ENCODE results near the gene SPTBN5. TPM values are rescaled to one million over a fixed set of nuclear protein-coding genes. Genes with fewer than 3 reads are reported as not detected.

The SPTBN5 gene
- total RNA-seq, 5 donors from 2014 or later (not counting 1 experiment from before 2014, with no cell fraction given) = 1.0 to 4.0 (median 2.2) TPM

GRCh38 chr15:41908736-41909461 is 15.0 kb upstream of the SPTBN5 start:
- Mint-ChIP-seq H3K27me3 (no peaks in the 10 kb centered on the region), H3K36me3 (peaks cover 40% of the 10 kb centered on the region), H3K4me3 (no peak overlapping the region), H3K9me3 (no peaks in the 10 kb centered on the region), H3K4me1 (peaks cover 7 to 14% (median 10%) of the 10 kb centered on the region in 3 donors), H3K27ac (no peak overlapping the region)
- ATAC-seq (replicated peaks in 1 of 4) (no peak), DNase-seq (no peak)
- Histone ChIP-seq H3K36me3 (ENCODE audit: control insufficient read depth in 2 of 2, extremely low read depth in 1 of 2, insufficient read depth in 1 of 2, low read length in 1 of 2) (peaks cover 5 to 45% of the 10 kb centered on the region in 2 donors), H3K9me3 (no peaks in the 10 kb centered on the region), H3K27ac (ENCODE audit: low read length) (no peak overlapping the region), H3K4me1 (ENCODE audit: control insufficient read depth in 1 of 2, extremely low read depth in 1 of 2, insufficient read depth in 2 of 2, low read length in 2 of 2) (peaks cover 0 to 9% of the 10 kb centered on the region in 2 experiments), H3K4me3 (ENCODE audit: control insufficient read depth in 1 of 2, extremely low read depth in 1 of 2, low read length in 1 of 2) (no peak overlapping the region), H3K27me3 (replicated peaks in 1 of 2; ENCODE audit: control insufficient read depth in 2 of 2, extremely low read depth in 1 of 2, insufficient read depth in 2 of 2, low read length in 1 of 2) (no peaks in the 10 kb centered on the region)
- 96% methylated on average over 17 of the region's 17 CpGs for WGBS (ENCODE audit: insufficient coverage)
- POLR2A ChIA-PET = no interaction called here
- CTCF ChIA-PET = interaction anchor here in 1 of 2 donors (0.9 to 1.1 kb wide), 3 partner anchors 135 to 140 kb away, joined by 3 to 10 read pairs (median 5); partner anchors contain the start of gene MAPKBP1

GRCh38 chr15:41907141-41907540 is 13.3 kb upstream of the SPTBN5 start:
- DNase-seq (no peak), ATAC-seq (replicated peaks in 1 of 4) (no peak)
- Mint-ChIP-seq H3K27ac (peak overlapping the region; percentile 3 to 39), H3K27me3 (no peaks in the 10 kb centered on the region), H3K36me3 (peaks cover 37% of the 10 kb centered on the region), H3K4me3 (no peak overlapping the region), H3K4me1 (peaks cover 7 to 10% (median 9%) of the 10 kb centered on the region in 3 donors), H3K9me3 (no peaks in the 10 kb centered on the region)
- Histone ChIP-seq H3K4me1 (ENCODE audit: control insufficient read depth in 1 of 2, extremely low read depth in 1 of 2, insufficient read depth in 2 of 2, low read length in 2 of 2) (peaks cover 0 to 10% of the 10 kb centered on the region in 2 experiments), H3K4me3 (ENCODE audit: control insufficient read depth in 1 of 2, extremely low read depth in 1 of 2, low read length in 1 of 2) (no peak overlapping the region), H3K27me3 (replicated peaks in 1 of 2; ENCODE audit: control insufficient read depth in 2 of 2, extremely low read depth in 1 of 2, insufficient read depth in 2 of 2, low read length in 1 of 2) (no peaks in the 10 kb centered on the region), H3K9me3 (no peaks in the 10 kb centered on the region), H3K36me3 (ENCODE audit: control insufficient read depth in 2 of 2, extremely low read depth in 1 of 2, insufficient read depth in 1 of 2, low read length in 1 of 2) (peaks cover 5 to 45% of the 10 kb centered on the region in 2 donors), H3K27ac (ENCODE audit: low read length) (no peak overlapping the region)
- ChIA-PET POLR2A (no interaction called here), CTCF (interaction anchor here (0.6 to 1.1 kb wide), 2 partner anchors 134 to 227 kb away, joined by 3 read pairs; no protein-coding TSS in a partner anchor)
- WGBS (ENCODE audit: insufficient coverage) = 71% methylated on average over 2 of the region's 3 CpGs

DNA sequence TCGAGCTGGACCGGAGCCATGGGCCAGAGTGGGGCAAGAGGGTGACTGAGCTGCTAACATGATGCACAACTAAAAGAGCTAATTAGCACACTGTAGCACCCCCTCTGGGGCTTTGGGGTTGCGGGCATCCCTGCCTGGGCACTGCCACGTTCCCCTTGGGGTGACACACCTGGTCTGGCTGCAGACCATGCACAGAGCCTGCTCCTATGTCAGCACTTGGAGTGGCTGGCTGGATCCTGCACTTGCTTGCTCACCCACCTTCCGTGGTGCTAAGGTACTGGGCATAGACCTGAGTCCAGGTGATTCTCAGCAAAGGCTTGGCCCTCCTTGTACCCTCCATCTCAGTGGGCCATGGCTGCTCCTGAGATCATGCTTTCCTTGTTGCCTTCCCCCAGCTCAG is 12.8 kb upstream of the SPTBN5 start:
- DNase-seq (no peak), ATAC-seq (replicated peaks in 1 of 4) (no peak)
- Histone ChIP-seq H3K4me3 (ENCODE audit: control insufficient read depth in 1 of 2, extremely low read depth in 1 of 2, low read length in 1 of 2) (no peak overlapping the region), H3K27me3 (replicated peaks in 1 of 2; ENCODE audit: control insufficient read depth in 2 of 2, extremely low read depth in 1 of 2, insufficient read depth in 2 of 2, low read length in 1 of 2) (no peaks in the 10 kb centered on the region), H3K4me1 (ENCODE audit: control insufficient read depth in 1 of 2, extremely low read depth in 1 of 2, insufficient read depth in 2 of 2, low read length in 2 of 2) (peaks cover 0 to 10% of the 10 kb centered on the region in 2 experiments), H3K27ac (ENCODE audit: low read length) (no peak overlapping the region), H3K9me3 (no peaks in the 10 kb centered on the region), H3K36me3 (ENCODE audit: control insufficient read depth in 2 of 2, extremely low read depth in 1 of 2, insufficient read depth in 1 of 2, low read length in 1 of 2) (peaks cover 5 to 41% of the 10 kb centered on the region in 2 donors)
- Mint-ChIP-seq H3K4me3 (no peak overlapping the region), H3K9me3 (no peaks in the 10 kb centered on the region), H3K27ac (peak overlapping the region in 1 of 2 donors; percentile 3), H3K4me1 (peaks cover 7 to 10% (median 9%) of the 10 kb centered on the region in 3 donors), H3K27me3 (no peaks in the 10 kb centered on the region), H3K36me3 (peaks cover 39% of the 10 kb centered on the region)
- ChIA-PET CTCF (interaction anchor here (0.6 to 1.1 kb wide), 2 partner anchors 133 to 227 kb away, joined by 3 read pairs; no protein-coding TSS in a partner anchor), POLR2A (no interaction called here)
- WGBS (ENCODE audit: insufficient coverage) = 92% methylated on average over 5 of the region's 5 CpGs

GRCh38 chr15:41905036-41905793 is 11.4 kb upstream of the SPTBN5 start:
- peaks cover 46% of the 10 kb centered on the region for H3K36me3 Mint-ChIP-seq
- peak overlapping the region; percentile 66 to 67 for H3K27ac Mint-ChIP-seq
- 98% methylated on average over 9 of the region's 14 CpGs for WGBS (ENCODE audit: insufficient coverage)
- peaks cover 7 to 10% (median 9%) of the 10 kb centered on the region in 3 donors for H3K4me1 Mint-ChIP-seq
- Histone ChIP-seq H3K36me3 (ENCODE audit: control insufficient read depth in 2 of 2, extremely low read depth in 1 of 2, insufficient read depth in 1 of 2, low read length in 1 of 2) (peaks cover 5 to 46% of the 10 kb centered on the region in 2 donors), H3K4me1 (ENCODE audit: control insufficient read depth in 1 of 2, extremely low read depth in 1 of 2, insufficient read depth in 2 of 2, low read length in 2 of 2) (peaks cover 0 to 10% of the 10 kb centered on the region in 2 experiments), H3K27ac (ENCODE audit: low read length) (no peak overlapping the region), H3K9me3 (no peaks in the 10 kb centered on the region), H3K27me3 (replicated peaks in 1 of 2; ENCODE audit: control insufficient read depth in 2 of 2, extremely low read depth in 1 of 2, insufficient read depth in 2 of 2, low read length in 1 of 2) (no peaks in the 10 kb centered on the region), H3K4me3 (ENCODE audit: control insufficient read depth in 1 of 2, extremely low read depth in 1 of 2, low read length in 1 of 2) (no peak overlapping the region)
- ATAC-seq (replicated peaks in 1 of 4) (peak in 2 of 4 experiments; percentile 11 to 21), DNase-seq (no peak)
- H3K4me3 Mint-ChIP-seq = no peak overlapping the region
- H3K27me3 Mint-ChIP-seq = no peaks in the 10 kb centered on the region
- ChIA-PET POLR2A (interaction anchor here (0.5 to 1.1 kb wide), 3 partner anchors 10 to 131 kb away, joined by 6 to 7 read pairs (median 6); partner anchors contain the start of gene MAPKBP1 (in 1 of the 2)), CTCF (interaction anchor here (0.5 to 5.0 kb wide), 23 partner anchors 10 to 439 kb away, joined by 3 to 113 read pairs (median 5); partner anchors contain the start of gene MAPKBP1 (in 2 of the 2))
- no peaks in the 10 kb centered on the region for H3K9me3 Mint-ChIP-seq

GRCh38 chr15:41904541-41905005 is 10.7 kb upstream of the SPTBN5 start:
- Histone ChIP-seq H3K27ac (ENCODE audit: low read length) (no peak overlapping the region), H3K4me3 (ENCODE audit: control insufficient read depth in 1 of 2, extremely low read depth in 1 of 2, low read length in 1 of 2) (no peak overlapping the region), H3K9me3 (no peaks in the 10 kb centered on the region), H3K27me3 (replicated peaks in 1 of 2; ENCODE audit: control insufficient read depth in 2 of 2, extremely low read depth in 1 of 2, insufficient read depth in 2 of 2, low read length in 1 of 2) (no peaks in the 10 kb centered on the region), H3K4me1 (ENCODE audit: control insufficient read depth in 1 of 2, extremely low read depth in 1 of 2, insufficient read depth in 2 of 2, low read length in 2 of 2) (peaks cover 0 to 10% of the 10 kb centered on the region in 2 experiments), H3K36me3 (ENCODE audit: control insufficient read depth in 2 of 2, extremely low read depth in 1 of 2, insufficient read depth in 1 of 2, low read length in 1 of 2) (peaks cover 5 to 45% of the 10 kb centered on the region in 2 donors)
- 35% methylated on average over 6 of the region's 6 CpGs for WGBS (ENCODE audit: insufficient coverage)
- Mint-ChIP-seq H3K4me1 (peaks cover 7 to 10% (median 9%) of the 10 kb centered on the region in 3 donors), H3K9me3 (no peaks in the 10 kb centered on the region), H3K36me3 (peaks cover 43% of the 10 kb centered on the region), H3K27ac (peak overlapping the region; percentile 66 to 67), H3K27me3 (no peaks in the 10 kb centered on the region), H3K4me3 (no peak overlapping the region)
- DNase-seq = peak; percentile 38 to 86 (median 63)
- ATAC-seq (replicated peaks in 1 of 4) = peak; percentile 77 to 88 (median 86)
- ChIA-PET POLR2A (interaction anchor here (0.5 to 1.1 kb wide), 3 partner anchors 10 to 130 kb away, joined by 6 to 7 read pairs (median 6); partner anchors contain the start of gene MAPKBP1 (in 1 of the 2)), CTCF (interaction anchor here (0.5 to 5.0 kb wide), 22 partner anchors 9 to 438 kb away, joined by 3 to 113 read pairs (median 5); partner anchors contain the start of gene MAPKBP1 (in 2 of the 2))

DNA sequence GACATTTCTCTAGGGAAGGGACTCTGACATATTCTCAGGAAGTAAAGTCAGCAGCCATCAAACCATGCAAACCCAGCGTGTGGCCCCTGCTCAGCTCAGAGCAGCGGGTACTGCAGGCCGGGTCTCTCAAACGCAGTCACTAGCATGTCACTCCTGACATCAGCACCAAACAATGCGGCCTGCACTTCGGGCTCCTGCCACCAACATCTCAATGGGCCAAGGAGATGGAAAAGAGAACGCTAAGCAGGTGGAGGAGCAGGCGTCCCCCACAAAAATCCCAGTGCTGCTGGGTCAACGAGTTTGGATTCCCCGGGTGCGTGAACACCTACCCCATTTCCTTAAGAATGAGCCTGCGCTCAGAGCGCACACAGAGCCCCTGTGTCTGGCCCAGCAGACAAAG is 9.9 kb upstream of the SPTBN5 start:
- WGBS (ENCODE audit: insufficient coverage) = 93% methylated on average over 11 of the region's 13 CpGs
- no peak overlapping the region for H3K4me3 Mint-ChIP-seq
- POLR2A ChIA-PET = no interaction called here

More for the DNA sequence above, 9.9 kb upstream of the SPTBN5 start:
- Histone ChIP-seq H3K4me3 (ENCODE audit: control insufficient read depth in 1 of 2, extremely low read depth in 1 of 2, low read length in 1 of 2) (no peak overlapping the region), H3K9me3 (no peaks in the 10 kb centered on the region), H3K4me1 (ENCODE audit: control insufficient read depth in 1 of 2, extremely low read depth in 1 of 2, insufficient read depth in 2 of 2, low read length in 2 of 2) (peaks cover 0 to 10% of the 10 kb centered on the region in 2 experiments), H3K27me3 (replicated peaks in 1 of 2; ENCODE audit: control insufficient read depth in 2 of 2, extremely low read depth in 1 of 2, insufficient read depth in 2 of 2, low read length in 1 of 2) (no peaks in the 10 kb centered on the region), H3K27ac (ENCODE audit: low read length) (no peak overlapping the region), H3K36me3 (ENCODE audit: control insufficient read depth in 2 of 2, extremely low read depth in 1 of 2, insufficient read depth in 1 of 2, low read length in 1 of 2) (peaks cover 5 to 40% of the 10 kb centered on the region in 2 donors)
- no peaks in the 10 kb centered on the region for H3K9me3 Mint-ChIP-seq
- H3K27me3 Mint-ChIP-seq = no peaks in the 10 kb centered on the region
- H3K4me1 Mint-ChIP-seq = peaks cover 7 to 10% (median 9%) of the 10 kb centered on the region in 3 donors
- ATAC-seq (replicated peaks in 1 of 4) (no peak), DNase-seq (no peak)
- CTCF ChIA-PET = interaction anchor here (0.5 to 5.0 kb wide), 9 partner anchors 8 to 168 kb away, joined by 3 to 113 read pairs (median 5); partner anchors contain the start of genes MAPKBP1 (in 2 of the 2) and SPTBN5 (in 1 of the 2)
- H3K36me3 Mint-ChIP-seq = peaks cover 40% of the 10 kb centered on the region
- no peak overlapping the region for H3K27ac Mint-ChIP-seq
